HG03097 (cell line): Measurements from ENCODE around the gene NEK1.
"Not testable (repeated sequence)": the region's sequence is repeated elsewhere in the genome, so short reads cannot be mapped to it uniquely, and the experiment has no call there.

Experiments
- ATAC-seq: cut with Tn5 transposase; IDR thresholded peaks from one replicate; pipeline ENCODE4 v1.9.1; 2021; ENCODE audit not compliant: unreplicated experiment, low FRiP score

Gene NEK1

GRCh38 chr4:169630069-169630468 is 17.7 kb upstream of the NEK1 start:
- ATAC-seq = no peak

GRCh38 chr4:169628579-169628978 is 16.2 kb upstream of the NEK1 start:
- ATAC-seq = no peak

GRCh38 chr4:169627307-169627706 is 14.9 kb upstream of the NEK1 start:
- ATAC-seq = peak; percentile 59

- no peak for ATAC-seq
Measured at GRCh38 chr4:169626331-169627282, 14.2 kb upstream of the NEK1 start.

GRCh38 chr4:169625886-169626285 is 13.5 kb upstream of the NEK1 start:
- ATAC-seq = no peak

GRCh38 chr4:169624012-169624411 is 11.6 kb upstream of the NEK1 start:
- ATAC-seq = not testable (repeated sequence)

GRCh38 chr4:169622566-169622965 is 10.2 kb upstream of the NEK1 start:
- no peak for ATAC-seq

- ATAC-seq = no peak
Measured at GRCh38 chr4:169621731-169622492, 9.5 kb upstream of the NEK1 start.

GRCh38 chr4:169620880-169621248 is 8.5 kb upstream of the NEK1 start:
- no peak for ATAC-seq

- peak; percentile 97 for ATAC-seq
Measured at GRCh38 chr4:169619958-169620879, 7.8 kb upstream of the NEK1 start, which contains the start of gene CLCN3. Gene CLCN3 (plus strand): TSS chr4:169620578. CDS start chr4:169635929, 15,351 bp downstream.

- ATAC-seq = peak; percentile 34
Measured at GRCh38 chr4:169619518-169619957, 7.2 kb upstream of the NEK1 start.

GRCh38 chr4:169618986-169619385 is 6.6 kb upstream of the NEK1 start:
- no peak for ATAC-seq

- ATAC-seq = no peak
Measured at GRCh38 chr4:169618286-169618685, 5.9 kb upstream of the NEK1 start.

GRCh38 chr4:169617306-169617705 is 4.9 kb upstream of the NEK1 start:
- no peak for ATAC-seq

GRCh38 chr4:169616846-169617245 is 4.5 kb upstream of the NEK1 start:
- no peak for ATAC-seq

GRCh38 chr4:169615467-169616106 is 3.2 kb upstream of the NEK1 start:
- no peak for ATAC-seq

GRCh38 chr4:169612871-169613859 is 782 bp upstream of the NEK1 start:
- peak; percentile 39 for ATAC-seq

- no peak for ATAC-seq
Measured at GRCh38 chr4:169611157-169611556, 1.2 kb downstream of the NEK1 start.

- ATAC-seq = no peak
Measured at GRCh38 chr4:169604903-169605331, 7.5 kb downstream of the NEK1 start.
